DOHH2 (cell line): ENCODE measurements around the gene CBY1.
A peak's percentile ranks its signal among the peaks of the same experiment; 100 is the strongest.

ENCODE experiments used
- H3F3A ChIP-seq: fragments of 200-600 bp; sonication (generic), shearing (Covaris generic); 2 replicates; pipeline ENCODE4 v1.6.0; 2016; ENCODE audit warnings: antibody characterized with exemption, mild to moderate bottlenecking; ENCODE audit not compliant: control insufficient read depth, insufficient read depth
- H3K27ac ChIP-seq: fragments of 200-600 bp; sonication (generic); 2 replicates; pipeline ENCODE4 v1.5.1; 2014; ENCODE audit warnings: low read depth, mild to moderate bottlenecking, low read length, moderate library complexity
- H3K27me3 ChIP-seq: fragments of 200-600 bp; sonication (generic); 2 replicates; pipeline ENCODE4 v1.6.1; 2014; ENCODE audit warnings: mild to moderate bottlenecking, low read length, mixed read lengths; ENCODE audit not compliant: control insufficient read depth
- H3K36me3 ChIP-seq: fragments of 200-600 bp; sonication (generic); 2 replicates; pipeline ENCODE4 v1.6.1; 2014; ENCODE audit warnings: mild to moderate bottlenecking, low read length, moderate library complexity, mixed read lengths; ENCODE audit not compliant: control insufficient read depth
- H3K4me1 ChIP-seq: fragments of 200-600 bp; sonication (generic); 2 replicates; pipeline ENCODE4 v1.6.1; 2014; ENCODE audit warnings: mild to moderate bottlenecking, low read length, mixed read lengths; ENCODE audit not compliant: control insufficient read depth
- H3K4me2 ChIP-seq: fragments of 200-600 bp; sonication (generic); 2 replicates; pipeline ENCODE4 v1.6.0; 2014; ENCODE audit warnings: mild to moderate bottlenecking, low read length, moderate library complexity
- H3K4me3 ChIP-seq: fragments of 200-600 bp; sonication (generic); 2 replicates; pipeline ENCODE4 v1.5.1; 2014; ENCODE audit warnings: mild to moderate bottlenecking, low read length, mixed read lengths
- H3K79me2 ChIP-seq: fragments of 200-600 bp; sonication (generic); 2 replicates; pipeline ENCODE4 v1.6.1; 2014; ENCODE audit warnings: mild to moderate bottlenecking, low read length, mixed read lengths; ENCODE audit not compliant: control insufficient read depth
- H3K9me2 ChIP-seq: fragments of 200-600 bp; sonication (generic); replicated peaks from 2 replicates; pipeline ENCODE4 v1.6.1; 2014; ENCODE audit warnings: mild to moderate bottlenecking, low read length, mixed read lengths; ENCODE audit not compliant: control insufficient read depth
- H3K9me3 ChIP-seq: fragments of 200-600 bp; sonication (generic); 2 replicates; pipeline ENCODE4 v1.6.1; 2014; ENCODE audit warnings: antibody characterized with exemption, low read length, mixed read lengths; ENCODE audit not compliant: control insufficient read depth, insufficient read depth
- H4K20me1 ChIP-seq: fragments of 200-600 bp; sonication (generic); 2 replicates; pipeline ENCODE4 v1.6.0; 2014; ENCODE audit warnings: low read depth, mild to moderate bottlenecking, antibody characterized with exemption, low read length, moderate library complexity; ENCODE audit not compliant: control insufficient read depth, insufficient read depth
- EZH2phosphoT487 ChIP-seq: fragments of 200-600 bp; sonication (generic); IDR thresholded peaks from 2 replicates; pipeline ENCODE4 v1.6.1; 2017; ENCODE audit warnings: borderline replicate concordance, mild to moderate bottlenecking, antibody characterized with exemption, low read length, moderate library complexity, mixed read lengths
- TF ChIP-seq, protein P1 (sequence below): fragments of 200-600 bp; sonication (generic); IDR thresholded peaks from one replicate; pipeline ENCODE4 v1.5.1; 2014; ENCODE audit warnings: antibody characterized with exemption, mild to moderate bottlenecking, low read depth, low read length; ENCODE audit not compliant: poor library complexity, severe bottlenecking

CBY1 gene

DNA sequence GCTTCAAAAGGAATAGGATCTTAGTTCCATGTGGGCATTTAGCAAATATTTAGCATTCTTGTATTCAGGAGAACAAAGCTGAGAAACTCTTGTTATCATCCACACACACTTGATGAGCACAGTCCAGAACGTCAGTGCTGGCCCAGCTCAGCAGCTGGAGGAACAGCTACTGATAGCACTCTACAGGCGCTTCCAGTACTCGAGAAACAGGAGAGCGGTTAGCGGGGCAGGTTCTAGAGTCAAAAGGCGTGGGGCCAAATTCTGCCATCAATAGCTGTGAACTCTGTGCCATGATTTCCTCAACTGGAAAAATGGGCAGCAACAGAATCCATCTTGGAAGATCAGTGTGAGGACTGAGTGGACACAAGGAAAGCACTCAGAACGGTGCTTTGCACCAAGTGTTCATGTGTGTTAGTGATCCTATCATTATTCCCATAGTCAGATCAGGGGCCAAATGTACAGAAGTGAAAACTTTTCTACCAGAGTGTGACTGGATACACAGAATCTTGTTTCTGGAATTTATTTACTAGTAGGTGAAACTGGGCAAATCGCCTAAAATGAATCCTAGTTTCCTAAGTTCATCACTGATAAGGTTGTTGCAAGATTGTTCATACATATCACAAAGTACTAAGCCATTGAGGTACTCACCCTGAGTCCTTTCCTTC is 41.1 kb downstream of the CBY1 start:
- no peak overlapping the region for H3K27ac ChIP-seq

DNA sequence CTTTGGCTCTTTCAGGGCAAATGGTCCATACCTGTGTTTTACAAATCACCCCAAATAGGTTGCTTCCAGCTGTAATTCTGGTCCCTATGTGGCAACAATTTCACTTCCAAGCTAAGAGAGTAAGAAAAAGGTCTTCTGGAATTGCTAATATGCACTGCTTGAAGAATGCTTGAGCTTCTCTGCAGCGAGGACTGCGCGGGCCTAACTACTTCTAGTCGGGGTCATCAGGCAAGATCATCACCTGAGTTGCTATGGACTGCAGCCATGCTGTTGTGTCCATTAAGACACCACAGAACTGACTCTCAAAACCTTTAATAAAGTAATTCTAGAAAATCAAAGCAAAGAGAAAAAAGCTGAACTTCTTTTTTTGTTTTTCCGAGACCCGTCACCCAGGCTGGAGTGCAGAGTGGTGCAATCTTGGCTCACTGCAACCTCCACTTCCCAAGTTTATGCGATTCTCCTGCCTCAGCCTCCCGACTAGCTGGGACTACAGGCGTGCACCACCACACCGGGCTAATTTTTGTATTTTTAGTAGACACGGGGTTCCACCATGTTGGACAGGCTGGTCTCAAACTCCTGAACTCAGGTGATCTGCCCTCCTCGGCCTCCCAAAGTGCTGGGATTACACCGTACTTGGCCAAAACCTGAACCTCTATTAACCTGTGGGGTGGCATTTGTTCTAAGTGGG is 42.1 kb downstream of the CBY1 start:
- H3K9me2 ChIP-seq = no peaks in the 10 kb centered on the region
- H3F3A ChIP-seq = peaks cover 16% of the 10 kb centered on the region
- TF ChIP-seq, protein P1, sequence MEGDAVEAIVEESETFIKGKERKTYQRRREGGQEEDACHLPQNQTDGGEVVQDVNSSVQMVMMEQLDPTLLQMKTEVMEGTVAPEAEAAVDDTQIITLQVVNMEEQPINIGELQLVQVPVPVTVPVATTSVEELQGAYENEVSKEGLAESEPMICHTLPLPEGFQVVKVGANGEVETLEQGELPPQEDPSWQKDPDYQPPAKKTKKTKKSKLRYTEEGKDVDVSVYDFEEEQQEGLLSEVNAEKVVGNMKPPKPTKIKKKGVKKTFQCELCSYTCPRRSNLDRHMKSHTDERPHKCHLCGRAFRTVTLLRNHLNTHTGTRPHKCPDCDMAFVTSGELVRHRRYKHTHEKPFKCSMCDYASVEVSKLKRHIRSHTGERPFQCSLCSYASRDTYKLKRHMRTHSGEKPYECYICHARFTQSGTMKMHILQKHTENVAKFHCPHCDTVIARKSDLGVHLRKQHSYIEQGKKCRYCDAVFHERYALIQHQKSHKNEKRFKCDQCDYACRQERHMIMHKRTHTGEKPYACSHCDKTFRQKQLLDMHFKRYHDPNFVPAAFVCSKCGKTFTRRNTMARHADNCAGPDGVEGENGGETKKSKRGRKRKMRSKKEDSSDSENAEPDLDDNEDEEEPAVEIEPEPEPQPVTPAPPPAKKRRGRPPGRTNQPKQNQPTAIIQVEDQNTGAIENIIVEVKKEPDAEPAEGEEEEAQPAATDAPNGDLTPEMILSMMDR = no peak
- no peak for TF ChIP-seq EZH2phosphoT487
- peaks cover 64% of the 10 kb centered on the region for H3K4me1 ChIP-seq
- no peaks in the 10 kb centered on the region for H3K9me3 ChIP-seq
- no peak overlapping the region for H3K27ac ChIP-seq
- H4K20me1 ChIP-seq = peaks cover 14% of the 10 kb centered on the region; the same call in 1 of the 2 replicates
- peak overlapping the region; percentile 98 for H3K4me3 ChIP-seq
- no peaks in the 10 kb centered on the region for H3K27me3 ChIP-seq
- peaks cover 81% of the 10 kb centered on the region for H3K79me2 ChIP-seq
- H3K36me3 ChIP-seq = peaks cover 54% of the 10 kb centered on the region
- H3K4me2 ChIP-seq = peak overlapping the region; percentile 93

More for the DNA sequence above, 41.1 kb downstream of the CBY1 start:
- H3K4me1 ChIP-seq = peaks cover 62% of the 10 kb centered on the region
- H3F3A ChIP-seq = peaks cover 11% of the 10 kb centered on the region
- H3K9me3 ChIP-seq = no peaks in the 10 kb centered on the region
- H3K9me2 ChIP-seq = no peaks in the 10 kb centered on the region
- H3K36me3 ChIP-seq = peaks cover 63% of the 10 kb centered on the region
- H3K4me2 ChIP-seq = peak overlapping the region; percentile 93
- no peak for TF ChIP-seq EZH2phosphoT487
- TF ChIP-seq, protein P1 = no peak
- H3K4me3 ChIP-seq = peak overlapping the region; percentile 98
- H4K20me1 ChIP-seq = peaks cover 17% of the 10 kb centered on the region; the same call in 1 of the 2 replicates
- peaks cover 90% of the 10 kb centered on the region for H3K79me2 ChIP-seq
- no peaks in the 10 kb centered on the region for H3K27me3 ChIP-seq

DNA sequence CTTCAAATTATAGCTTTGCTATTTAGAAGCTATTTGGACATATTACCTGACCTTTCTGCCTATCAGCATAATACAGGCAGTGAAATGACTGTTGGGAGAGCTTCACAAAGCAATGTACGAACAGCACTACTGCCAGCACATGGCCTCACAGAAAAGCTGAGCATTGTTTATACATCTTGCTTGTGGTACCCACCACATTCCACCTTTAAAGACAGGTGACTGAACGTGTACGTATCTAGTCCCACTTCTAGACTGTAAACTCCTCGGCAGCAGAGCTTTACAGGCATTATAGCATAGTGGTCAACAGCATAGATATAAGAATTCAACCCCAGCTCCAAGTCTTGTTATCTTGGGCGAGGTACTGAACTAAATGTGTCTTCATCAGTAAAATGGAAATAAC is 42.7 kb downstream of the CBY1 start:
- peak overlapping the region; percentile 93 for H3K4me2 ChIP-seq
- H4K20me1 ChIP-seq = peaks cover 10% of the 10 kb centered on the region; the same call in 1 of the 2 replicates
- peak overlapping the region; percentile 98 for H3K4me3 ChIP-seq
- TF ChIP-seq EZH2phosphoT487 = no peak
- TF ChIP-seq, protein P1 = no peak
- peaks cover 75% of the 10 kb centered on the region for H3K79me2 ChIP-seq
- H3K9me3 ChIP-seq = no peaks in the 10 kb centered on the region
- H3K4me1 ChIP-seq = peaks cover 62% of the 10 kb centered on the region
- peaks cover 49% of the 10 kb centered on the region for H3K36me3 ChIP-seq
- H3K27me3 ChIP-seq = no peaks in the 10 kb centered on the region
- H3F3A ChIP-seq = peaks cover 16% of the 10 kb centered on the region
- no peaks in the 10 kb centered on the region for H3K9me2 ChIP-seq
- no peak overlapping the region for H3K27ac ChIP-seq
